ENCODE measurements around the gene EDA2R. TPM values are rescaled to one million over a fixed set of nuclear protein-coding genes. Genes with fewer than 3 reads are reported as not detected.

Gene EDA2R
- total and polyA plus RNA-seq, 2 of the 8 experiments (the other 6 are each of a cell fraction or from before 2014, with no cell fraction given), result 5.0 to 7.0 TPM

DNA sequence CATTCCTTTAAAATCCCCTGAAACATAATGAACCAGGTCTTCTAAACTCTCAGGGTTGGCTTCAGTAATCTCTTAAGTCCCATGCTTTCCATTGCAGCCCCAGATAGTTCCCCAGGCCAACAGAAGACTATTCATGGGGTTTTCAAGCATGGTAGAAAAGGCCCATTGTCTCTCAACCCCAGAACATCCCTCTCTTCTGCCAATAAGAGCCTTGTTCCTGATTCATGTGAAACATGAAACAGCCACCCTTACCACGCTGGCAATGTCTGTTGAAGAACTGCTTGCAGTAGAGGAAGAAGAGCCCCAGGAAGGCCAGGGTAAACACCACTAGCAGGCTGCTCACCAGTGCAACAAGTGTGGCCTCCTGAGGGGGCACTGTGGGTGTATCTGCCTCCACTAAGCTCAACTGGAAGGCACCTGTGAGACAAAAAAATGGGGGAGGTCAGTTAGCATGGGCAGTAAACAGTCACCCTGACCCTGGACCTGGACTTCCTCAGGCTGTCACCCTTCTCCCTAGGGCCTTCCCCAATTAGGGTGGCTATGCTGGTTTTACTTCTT is 36.4 kb downstream of the EDA2R start (continued):
- TF ChIP-seq CREB1 (IDR thresholded peaks at IDR 0.05) (no peak), FOSL1 (IDR thresholded peaks at IDR 0.05; ENCODE audit: insufficient read depth, low read depth, low read length) (no peak), CTBP2 (IDR thresholded peaks at IDR 0.05; ENCODE audit: borderline replicate concordance, insufficient read depth, insufficient read length, low read length) (no peak), RAD21 (IDR thresholded peaks at IDR 0.05 in 1 of 2, conservative IDR thresholded peaks at IDR 0.05 in 1 of 2; ENCODE audit: low read depth in 2 of 2, low read length in 2 of 2) (peak in 1 of 2 experiments; percentile 21; a peak in 3 of 4 replicates)

Data from H1 (cell line).